Glomerular endothelial cell (primary cell): ENCODE data around the gene CFAP53. TPM values are rescaled to one million over a fixed set of nuclear protein-coding genes. Genes with fewer than 3 reads are reported as not detected.
A peak's percentile ranks its signal among the peaks of the same experiment; 100 is the strongest.
"Not testable (repeated sequence)": the region's sequence is repeated elsewhere in the genome, so short reads cannot be mapped to it uniquely, and the experiment has no call there.

Experiments
- DNase-seq: peaks from one replicate; pipeline ENCODE4 v3.0.0-alpha.2; 2011; ENCODE audit warnings: low read depth, low spot score; ENCODE audit errors: extremely low read depth
- total RNA-seq: library from RNA; depleted of rRNA; stranded (reverse); fragments of >200 nt; gene quantifications from 2 replicates; pipeline ENCODE4 v1.2.3, GENCODE V29; 2015

CFAP53 gene
- total RNA-seq, 1 donor from 2014 or later: 0.18 TPM

- DNase-seq: no peak
These were observed 7.1 kb upstream of the CFAP53 start for GRCh38 chr18:50273203-50274043.

GRCh38 chr18:50272568-50272967 is 6.3 kb upstream of the CFAP53 start:
- no peak for DNase-seq

DNA sequence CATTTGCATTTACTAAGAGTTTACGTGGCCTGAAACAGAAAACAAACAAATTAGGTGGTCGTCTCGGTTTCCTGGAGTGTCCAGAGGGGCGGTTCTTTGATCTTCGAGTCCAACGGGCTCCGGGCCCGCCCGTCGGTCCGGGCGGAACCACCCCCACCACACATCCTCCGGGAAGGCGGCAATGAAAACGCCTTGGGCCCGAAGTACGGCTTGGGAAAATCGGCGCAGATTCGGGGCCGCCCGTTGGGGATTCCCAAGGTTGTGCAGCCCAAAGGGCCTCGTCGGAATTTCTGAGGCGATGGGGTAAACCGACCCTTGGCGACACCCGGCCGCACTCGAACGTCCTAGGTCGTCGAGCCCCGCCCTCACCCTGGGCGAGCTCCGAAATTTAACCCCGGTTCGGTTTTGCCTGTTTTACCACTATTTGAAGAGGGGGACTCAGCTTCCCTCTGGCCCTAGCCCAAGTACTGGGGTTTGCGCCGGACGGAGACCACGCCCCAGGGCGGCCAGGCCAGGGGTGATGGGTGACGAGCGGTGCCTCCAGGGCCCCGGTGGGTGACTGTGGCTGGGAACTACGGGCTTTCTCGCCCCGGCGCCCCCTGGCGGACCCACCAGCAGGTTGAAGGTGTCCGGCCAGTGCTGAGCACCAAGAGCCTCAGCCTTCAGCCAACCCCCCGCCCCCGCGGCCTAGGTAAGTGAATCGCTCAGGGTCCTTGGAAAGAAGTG is 1.9 kb upstream of the CFAP53 start:
- DNase-seq: no peak

GRCh38 chr18:50262977-50263376 is 3.3 kb downstream of the CFAP53 start:
- no peak for DNase-seq

- no peak for DNase-seq
These were observed 15.4 kb downstream of the CFAP53 start for GRCh38 chr18:50250935-50251334.

DNA sequence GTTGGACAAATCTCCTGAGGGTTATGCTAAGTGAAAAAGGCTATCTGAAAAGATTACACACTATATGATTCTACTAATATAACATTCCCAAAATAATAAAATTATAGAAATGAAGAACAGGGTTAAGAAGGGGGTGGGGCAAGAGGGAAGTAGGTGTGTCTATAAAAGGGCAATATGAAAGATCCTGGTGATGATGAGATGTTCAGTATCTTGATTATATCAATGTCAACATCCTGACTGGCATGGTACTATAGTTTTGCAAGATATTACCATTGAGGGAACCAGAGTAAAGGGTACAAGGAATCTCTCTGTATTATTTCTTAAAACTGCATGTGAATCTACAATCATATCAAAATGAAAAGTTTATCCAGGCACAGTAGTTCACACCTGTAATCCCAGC is 16.7 kb downstream of the CFAP53 start:
- DNase-seq: no peak

- DNase-seq: no peak
These were observed 18.7 kb downstream of the CFAP53 start for GRCh38 chr18:50247561-50247960.

GRCh38 chr18:50241768-50242167 is 24.5 kb downstream of the CFAP53 start:
- not testable (repeated sequence) for DNase-seq

DNA sequence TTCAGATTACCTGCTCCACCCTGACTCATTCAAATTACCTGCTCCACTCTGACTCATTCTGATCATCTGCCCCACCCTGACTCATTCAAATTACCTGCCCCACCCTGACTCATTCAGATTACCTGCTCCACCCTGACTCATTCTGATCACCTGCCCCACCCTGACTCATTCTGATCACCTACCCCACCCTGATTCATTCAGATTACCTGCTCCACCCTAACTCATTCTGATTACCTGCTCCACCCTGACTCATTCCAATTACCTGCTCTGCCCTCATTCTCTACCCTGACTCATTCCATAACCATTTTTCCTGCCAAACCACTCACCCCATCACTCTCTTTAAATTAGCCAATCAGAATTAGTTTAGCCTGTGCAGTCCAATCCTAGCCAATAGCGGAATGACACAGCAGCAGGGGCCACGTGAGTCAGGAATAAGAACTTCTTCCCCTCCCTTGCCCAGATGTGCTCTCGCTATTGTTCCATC is 26.2 kb downstream of the CFAP53 start:
- DNase-seq: no peak

GRCh38 chr18:50232419-50232818 is 33.9 kb downstream of the CFAP53 start:
- DNase-seq: no peak

DNA sequence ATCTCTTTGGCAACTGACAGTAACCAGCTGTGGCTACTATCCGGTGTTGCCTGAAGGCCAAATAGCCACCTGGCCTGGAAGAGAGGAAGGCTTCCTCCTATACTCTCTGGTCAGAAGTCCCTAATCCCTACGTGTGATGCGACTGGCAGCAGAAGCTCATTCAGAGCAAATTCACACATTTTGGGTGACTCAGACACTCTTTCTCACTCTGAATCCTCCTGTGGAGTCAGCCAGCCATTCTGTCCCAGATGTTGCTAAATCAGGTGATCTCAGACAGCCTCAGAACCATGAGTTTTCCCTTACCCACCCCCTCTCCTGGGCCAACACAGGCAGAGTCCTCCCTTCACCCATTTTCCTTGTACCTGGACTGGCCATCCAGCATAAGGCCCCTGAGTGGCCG is 34.7 kb downstream of the CFAP53 start:
- no peak for DNase-seq

- not testable (repeated sequence) for DNase-seq
These were observed 46.0 kb downstream of the CFAP53 start for GRCh38 chr18:50220249-50220648.

- no peak for DNase-seq
These were observed 47.7 kb downstream of the CFAP53 start for GRCh38 chr18:50218432-50219197.

- DNase-seq: no peak
These were observed 57.0 kb downstream of the CFAP53 start for GRCh38 chr18:50209311-50209710.

DNA sequence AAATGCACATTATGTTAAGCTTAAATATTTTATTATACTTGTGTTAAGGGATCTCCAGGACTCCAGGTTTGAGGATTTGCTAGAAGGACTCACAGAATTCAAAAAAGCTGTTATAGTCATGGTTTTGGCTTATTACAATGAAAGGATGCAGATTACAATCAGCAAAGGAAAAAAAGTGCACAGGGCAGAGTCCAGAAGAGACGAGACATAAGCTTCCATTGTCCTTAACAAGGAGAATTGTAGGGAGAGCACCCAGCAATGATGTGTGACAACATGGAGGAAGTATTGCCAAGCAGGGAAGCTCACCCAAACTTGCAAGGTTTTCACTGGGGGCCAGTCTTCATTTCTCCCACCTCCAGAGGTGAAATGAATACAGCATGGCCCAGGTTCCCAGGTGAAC is 58.6 kb downstream of the CFAP53 start:
- DNase-seq: no peak

GRCh38 chr18:50203801-50204604 is 62.3 kb downstream of the CFAP53 start:
- peak; percentile 5 for DNase-seq

GRCh38 chr18:50201476-50202018 is 64.7 kb downstream of the CFAP53 start:
- no peak for DNase-seq

DNA sequence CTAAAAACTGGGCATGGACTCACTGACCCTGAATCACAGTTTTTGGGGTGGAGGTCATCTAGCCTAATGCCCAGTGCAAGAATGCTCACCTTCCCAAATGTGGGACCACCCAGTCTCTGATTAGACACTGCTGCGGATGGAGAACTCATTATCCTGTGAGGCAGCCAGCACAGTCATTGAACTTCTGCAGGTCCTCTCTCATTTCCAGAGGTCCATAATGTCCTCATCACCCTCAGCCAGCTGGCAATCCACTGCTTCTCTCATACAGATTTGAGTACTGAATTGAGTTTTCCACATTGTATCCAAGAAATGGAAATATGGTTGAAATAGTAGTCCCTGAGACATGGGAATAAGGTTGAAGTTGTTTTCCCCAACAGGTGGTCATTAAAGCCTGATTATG is 66.4 kb downstream of the CFAP53 start:
- no peak for DNase-seq

GRCh38 chr18:50199346-50199855 is 66.9 kb downstream of the CFAP53 start:
- DNase-seq: no peak

DNA sequence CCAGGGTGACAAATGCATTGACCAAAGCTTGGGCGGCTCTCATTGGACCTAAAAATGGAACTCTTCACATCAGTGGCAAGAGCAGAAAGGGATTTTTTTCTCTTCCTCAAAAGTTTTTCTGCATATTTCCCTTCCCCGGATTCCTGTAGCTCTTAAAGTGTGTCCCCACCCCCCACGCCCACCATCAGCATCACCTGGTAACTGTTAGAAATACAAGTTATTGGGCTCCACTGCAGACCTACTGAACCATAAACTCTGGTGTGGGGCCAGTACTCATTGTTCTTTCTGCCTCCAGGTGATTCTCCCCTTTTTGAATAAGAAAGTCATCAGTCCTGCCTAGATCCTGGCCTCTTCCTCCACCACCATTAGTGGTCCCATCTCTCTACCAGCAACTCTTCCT is 70.0 kb downstream of the CFAP53 start:
- no peak for DNase-seq
